ENCODE data around the gene PTPN4.

GRCh38 chr2:119739580-119740255 lies 20.0 kb upstream of the PTPN4 start:
- TF ChIP-seq CTCF (IDR thresholded peaks at IDR 0.05) (no peak), POLR2A (IDR thresholded peaks at IDR 0.05) (no peak)

All from uterus (tissue), 2 donors.